GM18867 (cell line): ENCODE measurements around the gene MTFMT.
"Not testable (repeated sequence)": the region's sequence is repeated elsewhere in the genome, so short reads cannot be mapped to it uniquely, and the experiment has no call there.

Source experiments
- ATAC-seq: cut with Tn5 transposase; IDR thresholded peaks from one replicate; pipeline ENCODE4 v1.9.1; 2021; ENCODE audit warnings: mild to moderate bottlenecking, moderate library complexity; ENCODE audit not compliant: unreplicated experiment

Gene MTFMT

GRCh38 chr15:65028921-65029735 lies at the start of gene MTFMT:
TSS of gene MTFMT (minus strand) at chr15:65029639. CDS start at chr15:65029613, 26 bp downstream.
- peak; percentile 77 for ATAC-seq

GRCh38 chr15:65077981-65078352 lies 48.5 kb upstream of the MTFMT start:
- ATAC-seq = no peak

GRCh38 chr15:65077291-65077980 lies 48.0 kb upstream of the MTFMT start:
- ATAC-seq = no peak

- no peak for ATAC-seq
Observed at GRCh38 chr15:65076486-65077290, 47.2 kb upstream of the MTFMT start, which contains the start of gene KBTBD13. TSS of gene KBTBD13 (plus strand) at chr15:65076746. CDS start at chr15:65076816, 70 bp downstream.

GRCh38 chr15:65075607-65076395 lies 46.4 kb upstream of the MTFMT start:
- not testable (repeated sequence) for ATAC-seq

GRCh38 chr15:65074946-65075345 lies 45.5 kb upstream of the MTFMT start:
- not testable (repeated sequence) for ATAC-seq

- no peak for ATAC-seq
Observed at GRCh38 chr15:65072617-65073016, 43.2 kb upstream of the MTFMT start.

- no peak for ATAC-seq
Observed at GRCh38 chr15:65072027-65072426, 42.6 kb upstream of the MTFMT start.

- ATAC-seq = no peak
Observed at GRCh38 chr15:65071381-65071811, 42.0 kb upstream of the MTFMT start.

GRCh38 chr15:65069779-65070546 lies 40.5 kb upstream of the MTFMT start:
- ATAC-seq = no peak

- ATAC-seq = no peak
Observed at GRCh38 chr15:65069179-65069578, 39.7 kb upstream of the MTFMT start.

- no peak for ATAC-seq
Observed at GRCh38 chr15:65068403-65068788, 39.0 kb upstream of the MTFMT start.

- ATAC-seq = no peak
Observed at GRCh38 chr15:65067645-65068402, 38.4 kb upstream of the MTFMT start, which contains the start of gene RASL12. TSS of gene RASL12 (minus strand) at chr15:65067991. CDS start at chr15:65067835, 156 bp downstream.

- no peak for ATAC-seq
Observed at GRCh38 chr15:65067317-65067644, 37.8 kb upstream of the MTFMT start.

GRCh38 chr15:65066635-65067316 lies 37.3 kb upstream of the MTFMT start:
- ATAC-seq = no peak

- ATAC-seq = no peak
Observed at GRCh38 chr15:65066001-65066634, 36.7 kb upstream of the MTFMT start.

- no peak for ATAC-seq
Observed at GRCh38 chr15:65062726-65063125, 33.3 kb upstream of the MTFMT start.

- ATAC-seq = no peak
Observed at GRCh38 chr15:65062061-65062460, 32.6 kb upstream of the MTFMT start.
